ENCODE measurements around the gene PRRG3. TPM values are rescaled to one million over a fixed set of nuclear protein-coding genes. Genes with fewer than 3 reads are reported as not detected.

The PRRG3 gene
- total and polyA plus RNA-seq, 9 of the 15 experiments (the other 6 are each of a cell fraction or from before 2014, with no cell fraction given): not detected

- H3K27me3 ChIP-seq (ENCODE audit: control insufficient read depth in 2 of 2, insufficient read depth in 2 of 2, low read length in 2 of 2): peaks cover 2 to 22% of the 10 kb centered on the region in 2 experiments; a peak in 4 of 5 replicates
- no peak overlapping the region for H3K9ac ChIP-seq (ENCODE audit: insufficient read depth in 1 of 2, low read depth in 2 of 2, low read length in 2 of 2)
- ChIA-PET POLR2A (no interaction called here), CTCF (ENCODE audit: low intra/inter-chr PET ratio) (no interaction called here)
- H3K4me1 ChIP-seq (replicated peaks in 1 of 2; ENCODE audit: control insufficient read depth in 2 of 2, insufficient read depth in 2 of 2, low read length in 2 of 2): no peaks in the 10 kb centered on the region
- H3K79me2 ChIP-seq (ENCODE audit: control insufficient read depth, insufficient read depth, low read length): no peaks in the 10 kb centered on the region
- no peak overlapping the region for H3K27ac ChIP-seq (ENCODE audit: extremely low read depth, low read depth, low read length)
- DNase-seq (ENCODE audit: extremely low read depth in 1 of 4, low spot score in 3 of 4): no peak
- 7% methylated on average over 4 of the region's 6 CpGs for WGBS (ENCODE audit: insufficient coverage, low coverage, missing lambda C conversion rate)
- BruUV-seq (replicated peaks): no TSS peak
- no peak overlapping the region for H2AFZ ChIP-seq (ENCODE audit: low read depth, low read length)
- ATAC-seq: no peak
- in situ Hi-C loops (cut with MboI) (loop anchor here (5.0 kb wide), 1 partner anchor 602 kb away; no protein-coding TSS in a partner anchor), intact Hi-C loops (cut with micrococcal nuclease) (loop anchor here (10.0 kb wide), 1 partner anchor 1169 kb away; no protein-coding TSS in a partner anchor)
- H4K20me1 ChIP-seq (replicated peaks; ENCODE audit: control insufficient read depth, insufficient read depth, low read length): no peaks in the 10 kb centered on the region
- no peaks in the 10 kb centered on the region for H3K9me3 ChIP-seq (replicated peaks; ENCODE audit: control insufficient read depth, insufficient read depth, low read depth, low read length)
- no peak overlapping the region for H3K4me2 ChIP-seq (ENCODE audit: insufficient read depth, low read length)
- H3K9me1 ChIP-seq (ENCODE audit: control insufficient read depth, insufficient read depth, low read length): no peaks in the 10 kb centered on the region
- H3K36me3 ChIP-seq (ENCODE audit: control insufficient read depth, insufficient read depth, low read length): no peaks in the 10 kb centered on the region
- no peak overlapping the region for H3K4me3 ChIP-seq
- FAIRE-seq: no peak
- TF ChIP-seq PKNOX1 (IDR thresholded peaks at IDR 0.05): no peak
- TF ChIP-seq SMAD3 (CRISPR knock-in tag; conservative IDR thresholded peaks at IDR 0.05): no peak
- no peak for TF ChIP-seq CHD4 (IDR thresholded peaks at IDR 0.05; ENCODE audit: insufficient read depth, insufficient replicate concordance, low read depth, low read length, poor library complexity, severe bottlenecking)
- TF ChIP-seq GATA2 (CRISPR knock-in tag; IDR thresholded peaks at IDR 0.05): no peak
- TF ChIP-seq CSDE1 (IDR thresholded peaks at IDR 0.05): no peak
- no peak for TF ChIP-seq FOS (IDR thresholded peaks at IDR 0.05; ENCODE audit: extremely low read depth, insufficient read length)
- no peak for TF ChIP-seq KLF6 (CRISPR knock-in tag; IDR thresholded peaks at IDR 0.05; ENCODE audit: borderline replicate concordance)
- no peak for TF ChIP-seq E2F1 (CRISPR knock-in tag; IDR thresholded peaks at IDR 0.05)
- no peak for TF ChIP-seq DPF2 (IDR thresholded peaks at IDR 0.05)
- no peak for TF ChIP-seq RNF219 (CRISPR knock-in tag; IDR thresholded peaks at IDR 0.05)
- TF ChIP-seq NFYB (IDR thresholded peaks at IDR 0.05; ENCODE audit: extremely low read depth, insufficient read length): no peak
- no peak for TF ChIP-seq FOXJ2 (tag; IDR thresholded peaks at IDR 0.05)
- TF ChIP-seq RBM14 (IDR thresholded peaks at IDR 0.05; ENCODE audit: borderline replicate concordance, insufficient read depth, low read depth, low read length): no peak
- no peak for TF ChIP-seq FOXP4 (CRISPR knock-in tag; IDR thresholded peaks at IDR 0.05; ENCODE audit: borderline replicate concordance)
- TF ChIP-seq TSC22D4 (tag; IDR thresholded peaks at IDR 0.05): no peak
- TF ChIP-seq GTF2E2 (tag; IDR thresholded peaks at IDR 0.05): no peak
These were observed 50.4 kb downstream of the PRRG3 start for GRCh38 chrX:151745651-151746050.

Measured in K562 (cell line).